Right hindlimb (tissue), 1 donor: ENCODE measurements around the gene SYNGR1.
"Not testable (repeated sequence)": the region's sequence is repeated elsewhere in the genome, so short reads cannot be mapped to it uniquely, and the experiment has no call there.

Experiments used
- DNase-seq: peaks from one replicate; pipeline ENCODE4 v3.0.0-alpha.2; 2018

SYNGR1 gene

DNA sequence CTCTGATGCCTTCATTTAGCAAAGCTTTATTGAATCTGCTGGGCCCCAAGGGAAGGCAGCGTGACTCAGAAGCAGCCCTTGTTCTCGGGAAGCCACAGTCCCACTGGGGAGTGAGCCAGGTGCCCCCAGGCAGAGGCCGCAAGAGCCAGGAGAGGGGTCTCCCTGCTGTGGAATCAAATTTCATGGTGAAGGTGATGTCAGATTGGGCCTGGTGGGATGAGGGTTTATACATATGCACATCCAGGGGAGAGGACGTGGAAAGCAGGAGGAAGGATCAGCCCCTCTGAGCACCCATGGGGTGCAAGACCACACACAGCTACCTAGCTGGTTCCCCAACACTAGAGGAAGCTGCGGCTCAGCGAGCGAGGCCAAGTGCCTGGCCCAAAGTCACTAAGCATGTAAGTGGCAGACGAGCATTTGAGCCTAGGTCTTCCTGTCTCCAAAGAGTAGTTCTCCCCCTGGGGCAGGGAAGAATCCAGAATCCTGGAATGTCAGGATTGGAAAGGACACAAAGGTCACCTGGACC is 2.0 kb downstream of the SYNGR1 start:
- DNase-seq: no peak

DNA sequence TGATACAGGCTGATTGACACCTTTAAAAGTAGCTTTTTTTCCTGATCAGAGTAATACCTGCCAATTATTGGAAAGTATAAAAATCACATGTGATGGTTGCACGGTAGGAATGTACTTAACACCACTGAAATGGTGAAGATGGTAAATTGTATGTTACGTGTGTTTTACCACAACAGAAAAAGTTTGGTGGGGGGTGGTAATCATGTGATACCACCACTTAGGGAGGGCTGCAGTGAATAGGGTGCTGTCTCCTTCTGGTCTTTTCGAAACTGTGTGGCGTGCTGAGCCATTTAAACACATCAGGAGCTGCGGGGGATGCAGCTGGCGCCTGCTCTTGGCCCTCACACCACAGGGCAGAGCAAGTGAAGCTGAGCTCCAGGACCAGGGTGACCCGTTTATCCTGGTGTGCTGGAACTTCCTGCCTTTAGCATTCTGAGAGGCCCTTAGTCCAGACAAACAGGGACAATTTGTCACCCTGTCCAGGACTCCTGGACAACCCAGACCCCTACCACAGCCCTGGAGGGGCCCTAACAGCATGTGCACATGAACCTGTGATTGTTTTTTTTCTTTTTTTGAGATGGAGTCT is 2.6 kb downstream of the SYNGR1 start:
- DNase-seq: no peak

DNA sequence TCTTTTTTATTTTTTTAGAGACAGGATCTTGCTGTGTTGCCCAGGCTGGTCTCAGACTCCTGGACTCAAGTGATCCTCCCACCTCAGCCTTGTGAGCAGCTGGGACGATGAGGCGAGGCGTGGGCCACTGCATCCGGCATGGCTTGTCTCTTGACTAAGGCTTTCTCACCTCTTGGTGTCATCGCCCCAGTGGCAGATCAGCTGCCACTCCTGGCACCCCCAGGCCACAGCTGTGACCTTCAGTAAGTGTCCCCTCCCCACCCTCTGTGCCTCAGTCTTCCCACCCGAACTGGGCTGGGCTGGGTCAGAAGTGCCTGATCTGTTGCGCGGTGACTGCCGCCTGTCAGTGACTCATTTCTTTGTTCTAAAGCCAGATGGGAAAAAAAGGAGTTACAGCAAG is 3.6 kb downstream of the SYNGR1 start:
- no peak for DNase-seq

DNA sequence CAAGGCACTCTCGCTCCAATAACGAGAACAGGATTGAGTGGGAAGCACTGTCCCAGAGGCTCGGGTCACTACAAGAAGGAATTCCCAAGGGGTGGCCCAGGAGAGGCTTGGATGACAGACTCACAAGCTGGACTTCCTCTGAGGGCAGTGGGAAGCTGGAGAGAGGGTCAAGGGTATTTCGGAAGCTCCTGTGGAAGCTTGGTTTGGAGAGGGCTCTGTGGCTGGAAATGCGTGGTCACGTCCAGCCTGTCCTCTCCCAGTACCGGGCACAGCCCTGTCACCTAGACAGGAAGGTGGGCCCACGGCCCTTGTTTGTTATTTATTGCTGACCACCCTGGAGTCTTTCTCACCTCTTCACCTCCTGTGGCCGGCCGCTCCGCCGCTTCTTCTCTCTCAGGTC is 5.3 kb downstream of the SYNGR1 start:
- DNase-seq: no peak

DNA sequence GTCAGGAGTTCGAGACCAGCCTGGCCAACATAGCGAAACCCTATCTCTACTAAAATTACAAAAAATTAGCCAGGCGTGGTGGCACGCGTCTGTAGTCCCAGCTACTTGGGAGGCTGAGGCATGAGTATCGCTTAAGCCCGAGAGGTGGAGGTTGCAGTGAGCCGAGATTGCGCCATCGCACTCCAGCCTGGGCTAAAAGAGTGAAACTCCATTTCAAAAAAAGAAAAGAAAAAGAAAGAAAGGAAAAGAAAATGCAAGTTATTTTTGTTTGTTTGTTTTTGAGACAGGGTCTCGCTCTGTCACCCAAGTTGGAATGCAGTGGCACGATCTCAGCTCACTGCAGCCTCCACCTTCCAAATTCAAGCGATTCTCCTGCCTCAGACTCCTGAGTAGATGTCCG is 6.0 kb downstream of the SYNGR1 start:
- DNase-seq: not testable (repeated sequence)

DNA sequence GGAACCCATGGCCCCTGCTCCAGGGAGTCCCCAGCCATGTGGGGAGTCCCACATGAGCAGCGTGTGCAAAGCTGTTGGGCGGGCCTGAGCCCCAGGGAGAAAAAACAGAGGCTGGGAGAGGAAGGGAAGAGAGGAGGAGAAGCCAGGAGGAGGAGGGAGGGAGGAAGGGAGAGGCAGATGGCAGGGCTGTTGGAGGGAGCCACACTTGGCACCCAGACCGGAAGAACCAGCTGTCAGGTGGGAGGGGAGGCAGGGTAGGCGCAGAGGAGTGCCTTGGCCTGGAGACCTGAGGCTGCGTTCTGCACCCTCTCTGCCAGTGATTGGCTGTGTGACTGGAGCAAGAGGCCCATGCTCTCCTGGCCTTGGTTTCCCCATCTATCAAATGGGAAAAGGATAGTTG is 6.7 kb downstream of the SYNGR1 start:
- DNase-seq: peak; percentile 53

DNA sequence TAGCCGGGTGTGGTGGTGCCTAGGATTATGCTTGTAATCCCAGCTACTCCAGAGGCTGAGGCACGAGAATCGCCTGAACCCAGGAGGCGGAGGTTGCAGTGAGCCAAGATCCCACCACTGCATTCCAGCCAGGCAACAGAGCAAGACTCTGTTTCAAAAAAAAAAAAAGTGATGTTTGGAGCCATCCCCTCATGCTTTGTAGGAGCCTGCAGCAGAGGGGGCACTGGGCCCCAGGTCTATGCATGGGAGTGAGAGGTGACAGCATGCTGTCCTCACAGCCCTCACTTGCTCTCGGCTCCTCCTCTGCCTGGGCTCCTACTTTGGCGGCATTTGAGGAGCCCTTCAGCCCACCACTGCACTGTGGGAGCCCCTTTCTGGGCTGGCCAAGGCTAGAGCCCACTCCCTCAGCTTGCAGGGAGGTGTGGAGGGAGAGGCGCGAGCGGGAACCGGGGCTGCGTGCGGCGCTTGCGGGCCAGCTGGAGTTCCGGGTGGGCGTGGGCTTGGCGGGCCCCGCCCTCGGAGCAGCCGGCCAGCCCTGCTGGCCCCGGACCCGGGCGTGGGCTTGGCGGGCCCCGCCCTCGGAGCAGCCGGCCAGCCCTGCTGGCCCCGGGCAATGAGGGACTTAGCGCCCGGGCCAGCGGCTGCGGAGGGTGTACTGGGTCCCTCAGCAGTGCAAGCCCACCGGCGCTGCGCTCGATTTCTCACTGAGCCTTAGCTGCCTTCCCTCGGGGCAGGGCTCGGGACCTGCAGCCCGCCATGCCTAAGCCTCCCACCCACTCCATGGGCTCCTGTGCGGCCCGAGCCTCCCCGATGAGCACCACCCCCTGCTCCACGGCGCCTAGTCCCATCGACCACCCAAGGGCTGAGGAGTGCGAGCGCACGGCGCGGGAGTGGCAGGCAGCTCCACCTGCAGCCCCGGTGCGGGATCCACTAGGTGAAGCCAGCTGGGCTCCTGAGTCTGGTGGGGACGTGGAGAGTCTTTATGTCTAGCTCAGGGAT is 7.6 kb downstream of the SYNGR1 start:
- DNase-seq: not testable (repeated sequence)

DNA sequence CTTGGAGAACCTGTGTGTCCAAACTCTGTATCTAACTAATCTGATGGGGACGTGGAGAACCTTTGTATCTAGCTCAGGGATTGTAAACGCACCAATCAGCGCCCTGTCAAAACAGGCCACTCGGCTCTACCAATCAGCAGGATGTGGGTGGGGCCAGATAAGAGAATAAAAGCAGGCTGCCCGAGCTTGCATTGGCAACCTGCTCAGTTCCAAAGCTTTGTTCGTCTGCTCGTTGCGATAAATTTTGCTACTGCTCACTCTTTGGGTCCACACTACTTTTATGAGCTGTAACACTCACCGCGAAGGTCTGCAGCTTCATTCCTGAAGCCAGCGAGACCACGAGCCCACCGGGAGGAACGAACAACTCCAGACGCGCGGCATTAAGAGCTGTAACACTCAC is 8.4 kb downstream of the SYNGR1 start:
- not testable (repeated sequence) for DNase-seq

DNA sequence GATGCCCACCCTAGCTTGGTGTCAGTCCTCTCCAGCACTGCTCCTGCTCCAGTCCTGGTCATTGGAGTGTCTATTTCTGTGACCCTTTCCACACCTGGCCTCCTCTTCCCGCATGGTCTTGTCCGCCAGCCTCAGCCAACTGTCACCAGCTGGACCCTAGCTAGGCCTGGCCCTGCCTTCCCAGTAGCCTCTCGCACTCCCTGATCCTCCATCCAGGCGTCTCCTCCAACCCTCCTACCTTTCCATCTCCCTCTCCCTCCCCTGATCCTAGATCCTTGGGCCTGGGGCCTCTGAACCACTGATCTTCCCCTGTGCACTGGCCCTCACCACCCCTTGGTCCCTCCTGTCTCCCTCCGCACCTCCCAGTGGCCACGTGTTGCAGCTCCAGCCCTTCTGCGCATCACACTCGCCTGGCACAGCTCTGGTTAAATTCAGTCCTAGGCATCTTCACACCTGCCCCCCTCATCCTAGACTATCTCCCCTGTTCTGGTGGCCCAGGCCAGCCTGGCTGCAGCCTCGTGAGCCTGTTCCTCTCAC is 9.9 kb downstream of the SYNGR1 start:
- DNase-seq: no peak

DNA sequence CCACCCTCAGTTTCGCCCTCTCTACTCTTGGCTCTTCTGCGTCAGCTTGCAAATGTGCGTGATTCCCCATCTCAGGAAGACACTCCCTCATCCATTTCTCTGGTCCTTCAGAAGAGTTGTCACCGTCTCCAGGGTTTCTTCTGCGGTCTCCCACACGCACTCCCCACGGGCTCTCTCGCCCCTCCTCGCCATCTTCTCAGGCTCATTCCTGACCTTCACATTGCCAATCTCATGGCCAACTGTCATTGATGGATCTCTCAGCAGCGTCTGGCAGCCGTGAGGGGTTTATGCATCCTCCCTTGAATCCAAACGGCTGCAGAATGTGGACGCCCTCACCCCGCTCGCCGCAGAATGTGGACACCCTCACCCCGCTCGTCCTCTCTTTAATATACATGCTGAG is 10.5 kb downstream of the SYNGR1 start:
- DNase-seq: no peak

DNA sequence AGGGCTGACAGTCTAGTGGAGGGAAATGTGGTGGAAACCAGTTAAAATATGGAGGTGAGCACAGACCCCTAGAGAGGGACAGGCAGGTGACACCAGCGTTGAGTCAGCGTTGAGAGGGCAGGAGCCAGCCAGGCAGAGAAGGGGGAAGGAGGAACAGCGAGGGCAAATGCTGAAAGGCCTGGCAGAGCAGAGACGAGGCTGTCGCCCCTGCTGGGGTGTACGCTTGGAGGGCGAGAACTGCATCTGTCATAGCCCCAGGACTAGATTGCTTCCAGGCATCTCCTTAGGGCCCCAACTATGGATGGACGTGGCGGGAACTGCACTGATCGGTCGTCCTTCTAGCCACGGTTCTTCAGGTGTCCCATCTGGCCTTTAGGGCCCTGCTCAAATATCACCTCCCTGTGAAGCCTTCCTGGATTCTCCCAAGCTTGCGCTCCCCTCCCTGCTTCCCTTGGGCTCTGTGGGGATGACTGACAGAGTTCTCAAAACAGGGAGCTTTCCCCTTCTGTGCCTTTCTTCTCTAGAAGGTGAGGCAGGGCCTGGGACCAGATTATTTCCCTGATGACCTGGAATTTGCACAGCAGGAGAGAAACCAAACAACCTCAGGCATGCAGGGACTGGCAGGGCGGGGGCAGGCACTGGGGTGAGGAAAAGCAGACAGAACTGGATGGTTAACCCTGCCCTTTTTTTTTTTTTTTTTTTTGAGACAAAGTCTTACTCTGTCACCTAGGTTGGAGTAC is 11.1 kb downstream of the SYNGR1 start:
- no peak for DNase-seq

DNA sequence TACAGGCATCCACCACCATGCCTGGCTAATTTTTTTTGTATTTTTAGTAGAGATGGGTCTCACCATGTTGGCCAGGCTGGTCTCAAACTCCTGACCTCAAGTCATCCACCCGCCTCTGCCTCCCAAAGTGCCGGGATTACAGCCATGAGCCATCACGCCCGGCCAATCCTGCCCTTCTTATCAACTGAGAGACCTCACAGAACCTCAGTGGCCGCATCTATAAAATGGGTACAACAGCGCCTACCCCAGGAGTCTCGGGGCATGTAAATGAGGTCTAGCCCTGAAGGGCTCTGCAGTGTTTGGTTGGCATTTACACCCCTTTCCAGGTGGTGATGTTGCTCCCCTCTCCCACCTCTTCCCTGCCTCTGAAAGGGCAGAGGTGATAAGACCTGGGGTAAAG is 11.7 kb downstream of the SYNGR1 start:
- no peak for DNase-seq

DNA sequence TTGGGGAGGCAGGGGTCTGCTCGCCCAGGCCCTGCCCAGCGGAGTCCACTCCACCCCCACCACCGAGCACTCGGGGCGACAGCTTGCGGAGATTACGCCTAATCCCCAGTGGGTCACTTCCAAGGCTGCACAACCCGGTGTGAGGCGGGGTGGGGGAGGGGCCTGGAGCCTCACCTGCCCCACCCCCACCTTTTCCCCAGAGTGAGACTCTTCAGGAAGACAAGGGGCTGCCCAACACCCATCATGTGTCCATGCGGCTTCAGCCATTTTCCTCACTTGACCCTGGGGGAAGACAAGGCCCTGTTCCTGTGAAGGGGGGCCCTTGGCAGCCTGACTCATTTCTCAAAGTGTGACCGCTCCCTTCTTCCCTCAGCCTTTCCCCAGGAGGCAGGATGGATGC is 12.5 kb downstream of the SYNGR1 start:
- no peak for DNase-seq

DNA sequence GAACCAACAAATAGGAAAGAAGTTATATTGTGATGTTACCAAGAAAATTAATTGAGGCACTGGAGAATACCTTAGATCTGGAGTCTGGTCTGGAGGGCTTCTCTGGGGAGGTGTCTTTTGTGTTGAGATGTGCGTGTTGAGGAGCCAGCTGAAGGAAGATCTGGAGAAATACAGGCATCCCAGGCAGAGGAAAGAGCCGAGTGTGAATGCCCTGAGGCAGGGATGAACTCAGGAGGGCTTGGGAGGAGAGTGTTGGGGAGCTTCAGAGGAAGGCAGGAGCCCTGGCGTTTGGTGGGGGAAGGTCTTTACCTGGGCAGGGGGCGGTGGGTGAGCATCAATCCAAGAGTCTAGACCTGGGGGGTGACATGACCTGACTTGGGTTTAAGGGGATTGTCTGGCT is 13.1 kb downstream of the SYNGR1 start:
- no peak for DNase-seq

DNA sequence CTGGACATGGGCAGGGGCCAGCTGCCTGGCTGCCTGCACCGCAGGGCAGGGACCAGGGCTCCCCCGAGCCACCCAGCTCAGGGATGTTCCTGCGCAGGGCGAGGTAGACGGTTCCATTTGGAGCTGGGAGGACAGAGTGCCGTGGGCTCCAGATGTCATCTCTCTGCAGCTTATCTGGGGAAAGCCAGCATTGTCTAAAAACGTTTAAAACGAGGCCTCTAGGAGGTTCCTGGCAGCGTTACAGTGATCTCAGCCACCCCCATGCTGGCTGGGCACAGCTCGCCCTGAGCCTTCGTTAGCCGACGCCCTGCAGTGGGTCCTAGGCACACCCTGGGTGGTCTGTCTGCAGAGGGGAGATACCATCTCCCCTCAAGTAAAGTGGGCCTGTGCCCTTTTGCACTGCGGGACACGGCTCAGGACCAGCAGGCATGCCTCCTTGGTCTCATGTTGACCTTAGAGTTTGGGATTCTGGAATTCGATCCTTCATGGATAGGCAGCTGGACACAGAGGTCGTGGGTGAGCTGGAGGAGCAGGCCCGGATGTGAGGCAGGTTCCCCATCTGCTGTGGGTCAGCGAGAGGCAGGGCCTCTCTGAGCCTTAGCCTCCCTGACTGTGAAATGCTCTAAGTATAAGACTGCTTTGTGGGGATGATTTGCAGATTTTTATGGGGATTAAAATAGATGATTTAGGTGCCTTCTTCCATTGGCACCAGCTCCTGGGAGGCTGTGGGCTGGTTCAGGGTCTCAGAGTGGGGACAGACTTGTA is 14.1 kb downstream of the SYNGR1 start:
- DNase-seq: no peak

DNA sequence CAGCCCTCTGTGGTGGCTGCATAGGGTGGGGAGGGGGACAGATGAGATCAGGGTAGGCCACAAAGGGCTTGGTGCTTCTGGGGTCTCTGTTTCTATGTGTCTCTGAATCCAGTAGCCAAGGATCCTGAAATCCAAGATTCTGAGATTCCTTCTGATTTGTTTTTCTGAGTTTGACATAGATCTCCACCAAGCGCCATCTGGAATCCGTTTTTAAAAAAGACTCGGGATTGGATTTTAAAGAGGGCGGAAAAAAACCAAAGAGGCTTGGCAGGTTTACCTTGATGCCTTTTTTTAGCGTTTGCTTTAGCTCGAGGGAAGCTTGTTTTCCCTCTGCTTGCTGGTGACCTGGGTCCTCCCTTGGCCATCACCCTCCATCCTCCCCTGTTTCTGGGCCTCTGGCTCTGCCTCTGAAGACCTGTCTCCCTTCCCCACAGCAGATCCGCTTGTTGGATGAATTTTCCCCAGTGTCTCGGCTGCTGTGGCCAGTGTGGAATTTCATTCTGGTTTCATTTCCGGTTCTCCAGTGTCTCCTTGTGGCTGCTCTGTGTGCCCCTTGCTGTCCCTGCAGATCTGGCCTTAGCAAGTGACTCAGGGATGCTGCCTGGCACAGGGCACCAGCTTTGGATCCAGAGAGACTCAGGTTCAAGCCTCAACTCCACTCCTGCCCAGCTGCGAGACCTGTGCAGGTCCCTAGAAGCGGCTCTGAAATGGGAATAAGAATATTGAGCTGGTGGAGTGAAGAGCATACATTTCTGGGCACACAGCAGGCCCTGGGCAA is 15.1 kb downstream of the SYNGR1 start:
- peak; percentile 32 for DNase-seq

DNA sequence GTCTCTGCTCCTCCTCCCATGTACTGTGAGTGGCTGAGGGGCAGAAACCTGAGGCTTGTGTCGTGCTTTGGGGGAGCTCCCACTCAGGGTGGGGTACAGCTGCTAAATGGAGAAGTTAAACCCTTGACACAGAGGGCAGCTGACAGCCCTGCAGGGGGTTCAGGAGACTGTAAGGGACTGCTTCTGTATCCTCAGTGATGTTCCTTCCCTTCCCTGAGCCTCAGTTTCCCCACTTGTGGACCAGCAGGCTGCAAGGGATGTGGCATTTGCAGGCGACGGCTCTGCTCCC is 15.6 kb downstream of the SYNGR1 start:
- no peak for DNase-seq

DNA sequence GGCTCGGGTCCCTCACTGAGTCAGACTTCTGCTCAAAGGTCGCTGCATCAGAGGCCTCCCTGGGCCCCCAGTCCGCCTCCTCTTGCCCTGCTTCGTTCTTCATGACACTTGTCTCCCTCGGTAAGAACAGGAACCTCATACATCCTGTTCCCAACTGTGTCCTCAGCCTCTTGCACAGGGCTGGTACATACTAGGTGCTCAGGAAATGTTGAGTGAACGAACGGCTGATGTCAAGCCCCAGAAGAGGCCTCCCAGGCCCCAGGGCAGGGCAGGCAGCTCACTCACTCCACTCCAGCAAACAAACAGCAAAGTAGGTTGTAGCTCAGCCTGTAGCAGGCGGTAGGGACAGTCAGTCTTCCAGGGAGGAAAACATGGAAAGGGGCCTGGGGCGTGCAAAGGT is 17.2 kb downstream of the SYNGR1 start:
- no peak for DNase-seq

DNA sequence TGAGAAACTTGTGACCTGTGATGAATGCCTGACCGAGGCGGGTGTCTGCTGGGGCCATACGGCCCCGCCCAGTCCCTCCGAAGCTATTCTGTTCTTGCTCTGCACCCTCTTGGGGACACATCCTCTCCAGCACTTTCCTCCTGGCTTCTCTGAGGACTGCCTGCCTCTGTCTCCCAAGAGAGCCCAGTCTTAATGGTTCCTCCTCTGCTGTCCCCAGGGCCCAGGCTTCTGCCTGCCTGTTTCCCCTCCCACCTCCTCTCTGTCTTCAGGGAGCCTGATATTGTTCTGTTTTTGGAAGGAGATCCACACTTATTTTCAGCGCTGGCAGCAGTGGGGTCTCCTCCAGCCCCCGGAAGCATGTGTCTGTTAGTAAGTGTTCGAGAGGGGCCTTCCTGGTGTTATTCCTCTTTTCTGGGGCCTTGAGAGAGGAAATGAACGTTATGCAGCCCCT is 18.7 kb downstream of the SYNGR1 start:
- DNase-seq: no peak

DNA sequence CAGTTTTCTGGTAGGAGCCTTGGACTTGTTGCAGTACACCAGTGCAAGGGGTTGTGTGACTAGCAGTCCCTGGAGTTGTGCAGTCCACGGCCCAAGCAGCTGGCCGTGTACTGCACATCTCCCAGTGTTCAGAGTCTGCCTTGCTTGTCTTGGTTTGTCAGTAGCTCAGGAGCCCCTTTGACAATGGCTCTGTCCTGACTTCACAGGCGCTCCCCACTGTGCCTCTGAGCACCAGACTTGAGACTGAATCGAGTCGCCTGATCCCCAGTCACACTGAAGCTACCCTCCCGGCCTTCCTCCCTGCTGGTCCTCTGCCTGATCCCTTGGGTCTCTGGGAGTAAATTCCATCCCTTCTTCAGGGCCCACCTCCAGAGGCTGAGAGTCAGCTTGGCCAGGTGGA is 19.4 kb downstream of the SYNGR1 start:
- DNase-seq: no peak

DNA sequence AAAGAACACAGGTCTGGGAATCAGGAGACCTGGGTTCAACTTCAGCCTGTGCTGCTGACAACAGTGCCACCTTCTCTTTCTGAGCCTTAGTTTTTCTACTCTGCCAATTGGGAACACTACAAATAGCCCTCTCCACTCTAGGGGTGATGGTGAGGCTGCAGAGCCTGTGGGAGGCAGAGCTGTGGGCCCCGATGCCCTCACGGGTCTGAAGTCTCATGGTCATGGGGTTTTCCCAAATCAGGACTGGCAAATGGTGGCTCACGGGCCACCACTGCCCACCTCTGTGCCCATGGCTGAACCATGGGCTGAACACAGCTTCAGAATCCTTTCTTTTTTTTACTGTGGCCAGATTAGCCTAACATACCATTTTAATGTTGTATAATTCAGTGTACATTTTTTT is 19.8 kb downstream of the SYNGR1 start:
- DNase-seq: no peak

DNA sequence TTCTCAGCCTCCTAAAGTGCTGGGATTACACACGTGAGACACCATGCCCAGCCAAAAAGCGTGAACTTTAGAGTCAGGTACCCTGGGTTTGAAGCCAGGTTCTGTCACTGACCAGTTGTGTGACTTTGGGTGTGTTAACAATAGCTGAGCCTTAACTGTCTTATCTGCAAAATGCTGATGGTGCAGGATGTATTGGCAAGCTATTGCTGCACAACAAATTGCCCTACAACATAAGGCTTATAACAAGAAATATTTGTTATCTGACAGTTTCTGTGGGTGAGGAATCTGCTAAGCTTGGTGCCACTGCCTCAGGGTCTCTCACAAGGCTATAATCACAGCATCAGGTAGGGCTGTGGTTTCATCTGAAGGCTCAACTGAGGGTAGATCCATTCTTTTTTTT is 21.9 kb downstream of the SYNGR1 start:
- no peak for DNase-seq
